OCI-LY1 (cell line): Measurements from ENCODE around the gene FAM83D.
"Not testable (repeated sequence)": the region's sequence is repeated elsewhere in the genome, so short reads cannot be mapped to it uniquely, and the experiment has no call there.

Experiments
- H2AFZ ChIP-seq: fragments of 200-600 bp; sonication (generic), shearing (Covaris generic); 2 replicates; pipeline ENCODE4 v1.6.0; 2014; ENCODE audit warnings: antibody characterized with exemption, mild to moderate bottlenecking, low read length
- H3F3A ChIP-seq: fragments of 200-600 bp; sonication (generic), shearing (Covaris generic); 2 replicates; pipeline ENCODE4 v1.6.0; 2014; ENCODE audit warnings: mild to moderate bottlenecking, antibody characterized with exemption, low read length, moderate library complexity; ENCODE audit not compliant: insufficient read depth
- H3K27ac ChIP-seq: fragments of 200-600 bp; sonication (generic); 2 replicates; pipeline ENCODE4 v1.5.1; 2014; ENCODE audit warnings: low read length, mixed run types, mild to moderate bottlenecking, low read depth; ENCODE audit not compliant: poor library complexity, severe bottlenecking
- H3K27me3 ChIP-seq: fragments of 200-600 bp; sonication (generic); 2 replicates; pipeline ENCODE4 v1.6.0; 2014; ENCODE audit warnings: antibody characterized with exemption, mild to moderate bottlenecking, low read length, moderate library complexity; ENCODE audit not compliant: insufficient read depth
- H3K36me3 ChIP-seq: fragments of 200-600 bp; sonication (generic); 2 replicates; pipeline ENCODE4 v1.6.1; 2014; ENCODE audit warnings: mild to moderate bottlenecking, antibody characterized with exemption, low read length, moderate library complexity, mixed read lengths; ENCODE audit not compliant: insufficient read depth
- H3K4me1 ChIP-seq: fragments of 200-600 bp; sonication (generic); 2 replicates; pipeline ENCODE4 v1.5.1; 2014; ENCODE audit warnings: mild to moderate bottlenecking, low read length, moderate library complexity; ENCODE audit not compliant: insufficient read depth, severe bottlenecking
- H3K4me2 ChIP-seq: fragments of 200-600 bp; sonication (generic), shearing (Covaris generic); 2 replicates; pipeline ENCODE4 v1.6.1; 2014; ENCODE audit warnings: low read length
- H3K4me3 ChIP-seq: fragments of 200-600 bp; sonication (generic); 2 replicates; pipeline ENCODE4 v1.5.1; 2014; ENCODE audit warnings: low read length, low read depth, mild to moderate bottlenecking, mixed read lengths; ENCODE audit not compliant: poor library complexity, severe bottlenecking
- H3K79me2 ChIP-seq: fragments of 200-600 bp; shearing (Covaris generic); 2 replicates; pipeline ENCODE4 v1.6.1; 2016; ENCODE audit warnings: mixed run types, low read length, mixed read lengths; ENCODE audit not compliant: insufficient read depth
- H3K9ac ChIP-seq: fragments of 200-600 bp; sonication (generic), shearing (Covaris generic); 2 replicates; pipeline ENCODE4 v1.6.1; 2014; ENCODE audit warnings: mild to moderate bottlenecking, low read length, mixed read lengths
- H3K9me2 ChIP-seq: fragments of 200-600 bp; sonication (generic), shearing (Covaris generic); 2 replicates; pipeline ENCODE4 v1.6.1; 2014; ENCODE audit warnings: low read depth, mild to moderate bottlenecking, low read length, mixed read lengths
- H3K9me3 ChIP-seq: fragments of 200-600 bp; shearing (Covaris generic); 2 replicates; pipeline ENCODE4 v1.6.1; 2014; ENCODE audit warnings: low read length, mixed read lengths
- H4K20me1 ChIP-seq: fragments of 200-600 bp; sonication (generic), shearing (Covaris generic); 2 replicates; pipeline ENCODE4 v1.6.0; 2016; ENCODE audit warnings: mild to moderate bottlenecking, low read length; ENCODE audit not compliant: insufficient read depth
- EZH2 ChIP-seq: fragments of 200-600 bp; sonication (generic), shearing (Covaris generic); IDR thresholded peaks from 2 replicates; pipeline ENCODE4 v1.8.0; 2017; ENCODE audit warnings: borderline replicate concordance, mixed run types, mild to moderate bottlenecking, antibody characterized with exemption, low read length, moderate library complexity, mixed read lengths
- TF ChIP-seq, protein P1 (sequence below): fragments of 200-600 bp; sonication (generic), shearing (Covaris generic); IDR thresholded peaks from 2 replicates; pipeline ENCODE4 v1.5.1; 2017; ENCODE audit warnings: mild to moderate bottlenecking, antibody characterized with exemption, low read length, moderate library complexity, mixed read lengths

Gene FAM83D

DNA sequence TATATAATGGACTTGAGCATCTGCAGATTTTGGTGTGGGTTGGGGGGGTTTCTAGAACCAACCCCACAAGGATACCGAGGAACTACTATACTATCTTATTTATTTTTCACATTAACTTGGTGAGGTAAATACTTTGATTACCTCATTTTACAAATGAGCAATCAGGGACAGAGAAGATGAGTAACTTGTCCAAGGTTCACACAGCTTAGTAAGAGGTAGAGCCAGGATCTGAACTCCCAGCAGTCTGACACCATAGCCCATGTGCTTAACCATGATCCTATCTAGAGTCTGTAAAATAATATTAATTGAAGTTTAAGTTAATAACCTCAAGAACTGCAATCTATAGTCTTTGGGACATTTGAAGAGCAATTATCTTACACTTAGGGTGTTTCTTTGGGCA is 64.5 kb downstream of the FAM83D start:
- peaks cover 4% of the 10 kb centered on the region; the same call in 1 of the 2 replicates for H3K9me3 ChIP-seq
- H3K27me3 ChIP-seq: no peaks in the 10 kb centered on the region
- no peak overlapping the region for H3K4me3 ChIP-seq
- no peaks in the 10 kb centered on the region for H4K20me1 ChIP-seq
- H3K9me2 ChIP-seq: no peaks in the 10 kb centered on the region
- TF ChIP-seq EZH2: no peak
- TF ChIP-seq, protein P1, sequence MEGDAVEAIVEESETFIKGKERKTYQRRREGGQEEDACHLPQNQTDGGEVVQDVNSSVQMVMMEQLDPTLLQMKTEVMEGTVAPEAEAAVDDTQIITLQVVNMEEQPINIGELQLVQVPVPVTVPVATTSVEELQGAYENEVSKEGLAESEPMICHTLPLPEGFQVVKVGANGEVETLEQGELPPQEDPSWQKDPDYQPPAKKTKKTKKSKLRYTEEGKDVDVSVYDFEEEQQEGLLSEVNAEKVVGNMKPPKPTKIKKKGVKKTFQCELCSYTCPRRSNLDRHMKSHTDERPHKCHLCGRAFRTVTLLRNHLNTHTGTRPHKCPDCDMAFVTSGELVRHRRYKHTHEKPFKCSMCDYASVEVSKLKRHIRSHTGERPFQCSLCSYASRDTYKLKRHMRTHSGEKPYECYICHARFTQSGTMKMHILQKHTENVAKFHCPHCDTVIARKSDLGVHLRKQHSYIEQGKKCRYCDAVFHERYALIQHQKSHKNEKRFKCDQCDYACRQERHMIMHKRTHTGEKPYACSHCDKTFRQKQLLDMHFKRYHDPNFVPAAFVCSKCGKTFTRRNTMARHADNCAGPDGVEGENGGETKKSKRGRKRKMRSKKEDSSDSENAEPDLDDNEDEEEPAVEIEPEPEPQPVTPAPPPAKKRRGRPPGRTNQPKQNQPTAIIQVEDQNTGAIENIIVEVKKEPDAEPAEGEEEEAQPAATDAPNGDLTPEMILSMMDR: no peak
- no peak overlapping the region for H3K4me2 ChIP-seq
- peaks cover 50% of the 10 kb centered on the region for H3K36me3 ChIP-seq
- H3F3A ChIP-seq: no peaks in the 10 kb centered on the region
- no peak overlapping the region for H3K9ac ChIP-seq
- H2AFZ ChIP-seq: no peak overlapping the region
- H3K27ac ChIP-seq: no peak overlapping the region
- H3K79me2 ChIP-seq: no peaks in the 10 kb centered on the region
- H3K4me1 ChIP-seq: peaks cover 8% of the 10 kb centered on the region

DNA sequence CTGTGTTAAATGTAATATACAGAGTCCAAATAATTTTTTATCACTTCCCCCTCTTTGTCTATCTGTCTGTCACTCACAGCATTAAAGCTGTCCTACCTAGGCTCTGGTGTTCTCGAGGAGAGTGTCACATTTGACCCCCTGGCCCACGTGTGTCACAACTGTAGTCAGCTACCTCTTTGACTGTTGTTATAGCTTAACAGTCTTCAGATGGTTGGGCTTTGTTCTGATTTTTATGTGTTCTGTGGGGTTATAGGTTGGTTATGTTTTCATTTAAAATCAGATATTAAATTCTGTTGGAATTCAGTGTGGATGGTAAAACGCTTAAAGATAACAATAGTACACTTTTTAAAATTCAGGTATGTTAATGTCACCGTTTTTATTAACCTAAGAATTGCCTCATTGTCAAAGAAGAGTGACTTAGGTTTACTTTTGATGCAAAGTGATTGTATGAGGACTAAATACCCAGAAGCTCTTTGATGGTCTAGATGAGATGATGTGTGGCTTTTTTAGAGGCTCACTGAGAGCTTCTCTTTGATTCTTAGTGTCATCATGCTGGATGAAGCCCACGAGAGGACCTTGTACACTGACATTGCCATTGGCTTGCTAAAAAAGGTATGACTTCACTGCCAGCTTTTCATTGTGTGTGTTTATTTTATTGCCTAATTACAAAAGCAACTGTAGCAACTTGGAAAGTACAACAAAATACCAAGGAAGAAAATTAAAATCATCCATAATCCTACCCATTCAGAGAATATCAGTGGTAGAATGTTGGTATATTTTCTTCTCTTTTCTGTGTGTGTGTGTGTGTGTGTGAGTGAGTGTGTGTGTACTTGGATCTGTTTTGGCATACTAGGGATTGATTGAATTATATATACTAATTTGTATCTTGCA is 65.8 kb downstream of the FAM83D start:
- H4K20me1 ChIP-seq: no peaks in the 10 kb centered on the region
- no peaks in the 10 kb centered on the region for H3K9me2 ChIP-seq
- H3K79me2 ChIP-seq: no peaks in the 10 kb centered on the region
- H3F3A ChIP-seq: no peaks in the 10 kb centered on the region
- no peak overlapping the region for H3K9ac ChIP-seq
- H3K4me3 ChIP-seq: no peak overlapping the region
- H2AFZ ChIP-seq: no peak overlapping the region
- TF ChIP-seq, protein P1: no peak
- TF ChIP-seq EZH2: no peak
- H3K4me1 ChIP-seq: peaks cover 5% of the 10 kb centered on the region
- no peak overlapping the region for H3K4me2 ChIP-seq
- no peaks in the 10 kb centered on the region for H3K27me3 ChIP-seq
- H3K9me3 ChIP-seq: peaks cover 4% of the 10 kb centered on the region; the same call in 1 of the 2 replicates
- H3K36me3 ChIP-seq: peaks cover 53% of the 10 kb centered on the region
- H3K27ac ChIP-seq: no peak overlapping the region

DNA sequence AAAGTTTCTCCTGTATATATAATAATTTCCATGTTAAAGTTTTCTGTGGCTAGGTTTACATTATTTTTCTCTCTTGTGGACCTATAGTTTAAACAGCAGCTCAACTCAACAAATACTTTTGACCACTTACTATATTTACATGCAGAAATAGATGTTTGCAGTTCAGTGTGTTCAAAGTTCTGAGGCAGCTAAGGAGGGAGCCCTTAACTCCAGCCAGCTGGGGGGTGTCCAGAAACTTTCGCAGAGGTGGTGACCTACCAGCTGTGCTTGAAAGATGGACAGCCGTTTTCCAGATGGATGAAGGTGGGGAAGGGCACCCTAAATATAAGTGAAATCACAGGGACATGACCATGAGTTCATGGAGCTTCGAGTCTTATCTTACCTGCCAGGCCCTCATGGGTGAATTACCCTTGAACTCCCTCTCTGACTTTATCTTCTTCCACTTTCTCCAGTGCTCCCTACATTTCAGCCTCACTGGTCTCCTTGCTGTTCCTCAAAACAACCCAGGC is 69.4 kb downstream of the FAM83D start:
- Histone ChIP-seq H3K9ac (no peak overlapping the region), H3K4me2 (no peak overlapping the region), H3K4me3 (no peak overlapping the region), H3K27me3 (no peaks in the 10 kb centered on the region), H3K36me3 (peaks cover 43% of the 10 kb centered on the region; the same call in 1 of the 2 replicates), H3K9me3 (no peaks in the 10 kb centered on the region), H3K27ac (no peak overlapping the region), H2AFZ (no peak overlapping the region), H3K9me2 (no peaks in the 10 kb centered on the region), H3K4me1 (peaks cover 7% of the 10 kb centered on the region), H4K20me1 (no peaks in the 10 kb centered on the region), H3F3A (no peaks in the 10 kb centered on the region), H3K79me2 (no peaks in the 10 kb centered on the region)
- no peak for TF ChIP-seq EZH2
- TF ChIP-seq, protein P1: no peak

DNA sequence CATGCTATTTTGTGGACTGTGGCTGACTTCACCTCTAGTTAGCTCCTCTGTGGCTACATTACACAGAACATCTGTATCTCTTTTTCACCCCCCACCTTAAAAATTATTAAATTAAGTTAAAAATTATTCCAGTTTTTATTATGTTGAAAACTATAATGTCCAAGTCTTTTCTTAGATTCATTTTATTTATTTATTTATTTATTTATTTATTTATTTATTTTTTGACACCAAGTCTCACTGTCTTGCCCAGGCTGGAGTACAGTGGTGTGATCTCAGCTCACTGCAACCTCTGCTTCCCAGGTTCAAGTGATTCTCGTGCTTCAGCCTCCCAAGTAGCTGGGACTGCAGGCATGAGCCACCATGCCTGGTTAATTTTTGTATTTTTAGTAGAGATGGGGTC is 70.6 kb downstream of the FAM83D start:
- not testable (repeated sequence) for H3K9me3 ChIP-seq, H3K9me2 ChIP-seq, H3K4me2 ChIP-seq, H3K79me2 ChIP-seq, H3K4me1 ChIP-seq, H3K27ac ChIP-seq, H3K9ac ChIP-seq, H3K27me3 ChIP-seq, H3F3A ChIP-seq, H3K4me3 ChIP-seq, H4K20me1 ChIP-seq, H2AFZ ChIP-seq
- H3K36me3 ChIP-seq: peaks cover 45% of the 10 kb centered on the region; the same call in 1 of the 2 replicates
